HL-60/S4 (cell line): ENCODE results near the gene NEMF.
"Not testable (repeated sequence)": the region's sequence is repeated elsewhere in the genome, so short reads cannot be mapped to it uniquely, and the experiment has no call there.

ENCODE experiments used
- in situ Hi-C: fragments of 300-500 bp; cut with MboI; formaldehyde crosslinking; loops from 2 replicates; pipeline ENCODE4 v1.14.3; 2022; ENCODE audit warnings: low sequenced_read_pairs

Gene NEMF

GRCh38 chr14:49852301-49853157 is at the start of gene NEMF:
Gene NEMF, minus strand, starts transcription at chr14:49852788. Its CDS starts 35 bp downstream, at chr14:49852753.
- in situ Hi-C loops: loop anchor here (25.0 kb wide), 1 partner anchor 685 kb away; the partner anchor contains the start of gene MAP4K5

DNA sequence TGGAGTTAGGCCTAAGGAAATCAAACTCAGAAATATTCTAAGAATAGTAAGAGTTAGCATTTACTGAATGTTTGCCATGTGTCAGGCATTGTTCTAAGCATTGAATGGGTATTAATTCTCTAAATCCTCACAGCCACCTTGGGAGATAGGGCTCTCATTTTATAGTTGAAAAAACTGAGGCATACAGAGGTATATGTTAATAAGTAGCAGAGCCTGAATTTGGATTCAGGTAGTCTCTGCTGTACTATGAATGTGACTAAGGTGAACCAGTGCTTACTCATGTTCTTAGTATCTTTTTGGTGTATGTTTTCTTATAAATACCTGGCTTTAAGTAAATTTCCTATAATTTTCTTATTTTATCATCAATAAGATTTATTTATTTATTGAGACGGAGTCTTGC is 48.4 kb upstream of the NEMF start:
- in situ Hi-C loops: no loop called here

GRCh38 chr14:49898485-49898884 is 45.9 kb upstream of the NEMF start:
- in situ Hi-C loops: no loop called here

- in situ Hi-C loops: no loop called here
Observed at GRCh38 chr14:49897965-49898364, 45.4 kb upstream of the NEMF start.

- in situ Hi-C loops: no loop called here
Observed at GRCh38 chr14:49897414-49897813, 44.8 kb upstream of the NEMF start.

DNA sequence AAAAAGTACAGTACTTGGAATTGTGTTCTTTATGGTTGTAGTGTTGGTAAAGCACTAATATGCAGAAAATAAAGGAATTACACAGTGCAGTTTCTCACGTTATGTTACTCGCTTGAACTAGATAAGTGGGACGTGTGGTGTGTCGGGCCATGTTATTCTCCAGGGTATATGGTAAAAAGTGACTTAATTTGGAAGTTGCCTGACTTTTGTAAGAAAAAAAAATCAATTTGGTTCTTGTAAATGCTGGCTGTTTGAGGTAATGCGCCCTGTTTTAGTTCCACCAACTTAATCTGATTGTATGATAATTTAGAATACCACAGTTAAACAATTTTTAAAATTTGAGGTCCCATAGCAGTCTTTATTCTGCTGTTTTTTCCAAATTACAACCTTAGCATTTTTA is 44.4 kb upstream of the NEMF start:
- in situ Hi-C loops: no loop called here

DNA sequence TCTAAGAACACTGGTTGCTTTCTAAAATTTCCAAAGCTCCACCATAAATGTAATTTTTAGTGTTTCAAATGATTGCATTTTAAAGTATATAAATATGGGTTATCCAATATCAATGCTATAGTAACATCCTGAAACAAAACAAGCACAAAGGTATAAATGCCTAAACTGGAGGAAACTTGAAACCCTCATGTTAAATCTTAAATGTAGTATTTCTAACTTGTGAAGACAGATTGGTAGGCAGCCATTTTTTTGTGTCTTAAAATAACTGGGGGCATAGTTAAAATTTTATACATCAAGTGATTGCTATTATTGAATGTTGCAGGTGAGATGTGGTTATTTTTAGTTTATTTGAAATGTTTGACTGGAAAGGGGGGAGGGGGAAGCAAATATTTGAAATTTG is 43.7 kb upstream of the NEMF start:
- in situ Hi-C loops: not testable (repeated sequence)

DNA sequence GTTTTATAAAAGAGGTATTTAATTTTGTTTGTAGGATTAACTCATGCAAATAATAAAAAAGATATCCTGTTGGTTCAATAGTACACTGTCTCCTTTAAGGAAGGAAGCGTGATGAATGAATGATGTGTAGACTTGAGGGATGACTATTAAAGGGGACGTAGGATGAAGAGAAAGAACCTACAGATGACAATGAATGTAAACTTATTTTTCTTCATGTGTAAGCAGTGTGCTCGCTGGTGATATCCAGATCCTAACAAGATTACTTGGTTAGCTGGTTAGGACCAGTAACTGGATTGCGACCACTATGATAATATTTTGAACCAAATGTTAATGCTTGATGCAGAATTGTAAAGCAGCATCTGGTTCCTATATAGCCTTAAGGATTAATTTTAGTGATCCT is 42.9 kb upstream of the NEMF start:
- in situ Hi-C loops: no loop called here

- in situ Hi-C loops: not testable (repeated sequence)
Observed at GRCh38 chr14:49894214-49895107, 41.9 kb upstream of the NEMF start.

DNA sequence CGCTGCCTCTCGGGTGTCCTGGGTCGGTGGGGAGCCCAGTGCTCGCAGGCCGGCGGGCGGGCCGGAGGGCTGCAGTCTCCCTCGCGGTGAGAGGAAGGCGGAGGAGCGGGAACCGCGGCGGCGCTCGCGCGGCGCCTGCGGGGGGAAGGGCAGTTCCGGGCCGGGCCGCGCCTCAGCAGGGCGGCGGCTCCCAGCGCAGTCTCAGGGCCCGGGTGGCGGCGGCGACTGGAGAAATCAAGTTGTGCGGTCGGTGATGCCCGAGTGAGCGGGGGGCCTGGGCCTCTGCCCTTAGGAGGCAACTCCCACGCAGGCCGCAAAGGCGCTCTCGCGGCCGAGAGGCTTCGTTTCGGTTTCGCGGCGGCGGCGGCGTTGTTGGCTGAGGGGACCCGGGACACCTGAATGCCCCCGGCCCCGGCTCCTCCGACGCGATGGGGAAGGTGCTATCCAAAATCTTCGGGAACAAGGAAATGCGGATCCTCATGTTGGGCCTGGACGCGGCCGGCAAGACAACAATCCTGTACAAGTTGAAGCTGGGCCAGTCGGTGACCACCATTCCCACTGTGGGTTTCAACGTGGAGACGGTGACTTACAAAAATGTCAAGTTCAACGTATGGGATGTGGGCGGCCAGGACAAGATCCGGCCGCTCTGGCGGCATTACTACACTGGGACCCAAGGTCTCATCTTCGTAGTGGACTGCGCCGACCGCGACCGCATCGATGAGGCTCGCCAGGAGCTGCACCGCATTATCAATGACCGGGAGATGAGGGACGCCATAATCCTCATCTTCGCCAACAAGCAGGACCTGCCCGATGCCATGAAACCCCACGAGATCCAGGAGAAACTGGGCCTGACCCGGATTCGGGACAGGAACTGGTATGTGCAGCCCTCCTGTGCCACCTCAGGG is 41.0 kb upstream of the NEMF start:
- in situ Hi-C loops: no loop called here

- in situ Hi-C loops: no loop called here
Observed at GRCh38 chr14:49892636-49893308, 40.2 kb upstream of the NEMF start, which contains the start of gene ARF6. Gene ARF6, plus strand, starts transcription at chr14:49893082. Its CDS starts 655 bp downstream, at chr14:49893737.

DNA sequence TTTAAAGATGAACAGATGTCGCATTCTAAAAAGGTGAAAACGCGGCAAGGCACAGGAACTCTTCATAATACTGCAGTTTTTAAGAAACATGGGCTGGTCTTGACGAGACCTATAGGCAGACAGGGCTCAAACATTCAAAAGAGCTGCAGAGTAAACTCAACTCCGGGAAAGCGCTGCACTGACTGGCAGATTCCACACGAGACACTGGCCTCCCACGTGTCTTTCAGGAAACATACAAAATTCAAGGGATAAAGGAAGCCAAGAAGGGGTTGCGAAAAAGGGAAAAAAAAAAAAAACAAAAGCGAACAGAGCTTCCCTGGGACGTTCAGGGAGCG is 39.7 kb upstream of the NEMF start:
- in situ Hi-C loops: no loop called here

- in situ Hi-C loops: no loop called here
Observed at GRCh38 chr14:49888293-49888692, 35.7 kb upstream of the NEMF start.

GRCh38 chr14:49886523-49886922 is 33.9 kb upstream of the NEMF start:
- in situ Hi-C loops: no loop called here

DNA sequence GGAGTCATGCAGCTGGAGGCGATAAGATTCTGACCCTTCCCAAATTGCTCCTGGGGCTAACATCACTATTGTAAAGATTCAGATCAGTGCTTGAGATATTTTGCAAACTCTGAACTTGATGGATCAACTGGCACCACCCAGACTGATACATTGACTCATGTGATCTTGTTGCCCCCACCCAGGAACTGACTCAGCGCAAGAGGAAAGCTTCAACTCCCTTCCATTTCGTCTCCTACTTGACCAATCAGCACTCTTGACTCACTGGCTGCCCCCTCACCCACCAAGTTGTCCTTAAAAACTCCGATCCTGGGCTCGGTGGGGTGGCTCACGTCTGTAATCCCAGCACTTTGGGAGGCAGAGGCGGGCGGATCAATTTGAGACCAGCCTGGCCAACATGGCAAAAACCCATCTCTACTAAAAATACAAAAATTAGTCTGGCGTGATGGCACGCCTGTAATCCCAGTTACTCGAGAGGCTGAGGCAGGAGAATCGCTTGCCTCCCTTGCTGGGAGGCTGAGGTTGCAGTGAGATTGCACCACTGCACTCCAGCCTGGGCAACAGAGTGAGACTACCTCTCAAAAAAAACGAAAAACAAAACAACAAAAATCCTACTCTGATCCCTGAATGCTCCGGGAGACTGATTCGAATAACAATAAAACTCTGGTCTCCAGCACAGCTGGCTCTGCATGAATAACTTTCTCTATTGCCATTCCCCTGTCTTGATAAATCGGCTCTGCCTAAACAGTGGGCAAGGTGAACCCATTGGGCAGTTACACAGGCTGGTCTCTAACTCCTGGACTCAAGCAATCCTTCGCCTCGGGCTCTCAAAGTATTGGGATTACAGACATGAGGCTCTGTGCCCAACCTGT is 30.5 kb upstream of the NEMF start:
- in situ Hi-C loops: no loop called here

DNA sequence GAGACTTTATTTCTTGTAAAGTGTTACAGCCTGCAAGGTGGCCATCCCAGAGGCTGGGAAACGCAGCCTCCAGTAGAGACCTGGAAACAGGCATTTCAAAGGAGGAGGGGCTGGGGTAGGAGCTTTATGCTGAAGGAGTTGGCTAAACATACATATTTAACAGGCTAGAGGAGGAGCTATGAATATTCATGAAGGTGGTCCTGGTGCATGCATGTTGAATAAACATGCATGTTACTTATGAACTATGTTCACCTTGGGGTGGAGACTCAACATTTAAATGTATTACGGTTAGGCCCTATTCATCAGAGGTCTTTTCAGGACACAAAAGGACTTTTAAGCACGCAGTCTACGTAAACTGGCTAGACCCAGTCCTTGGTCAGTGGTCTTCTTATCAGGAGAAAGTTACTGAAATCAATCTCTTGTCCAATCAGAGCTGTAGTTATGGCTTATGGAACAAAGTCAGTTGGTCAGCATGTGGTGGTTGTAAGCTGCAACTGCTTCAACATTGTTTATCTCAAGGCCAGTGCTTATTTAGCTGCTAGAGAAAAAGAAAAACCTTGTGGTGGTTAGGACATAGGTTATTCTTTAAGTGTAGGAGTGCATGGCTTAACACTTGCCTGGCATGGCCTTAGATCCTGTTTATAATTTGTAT is 28.9 kb upstream of the NEMF start:
- in situ Hi-C loops: no loop called here

DNA sequence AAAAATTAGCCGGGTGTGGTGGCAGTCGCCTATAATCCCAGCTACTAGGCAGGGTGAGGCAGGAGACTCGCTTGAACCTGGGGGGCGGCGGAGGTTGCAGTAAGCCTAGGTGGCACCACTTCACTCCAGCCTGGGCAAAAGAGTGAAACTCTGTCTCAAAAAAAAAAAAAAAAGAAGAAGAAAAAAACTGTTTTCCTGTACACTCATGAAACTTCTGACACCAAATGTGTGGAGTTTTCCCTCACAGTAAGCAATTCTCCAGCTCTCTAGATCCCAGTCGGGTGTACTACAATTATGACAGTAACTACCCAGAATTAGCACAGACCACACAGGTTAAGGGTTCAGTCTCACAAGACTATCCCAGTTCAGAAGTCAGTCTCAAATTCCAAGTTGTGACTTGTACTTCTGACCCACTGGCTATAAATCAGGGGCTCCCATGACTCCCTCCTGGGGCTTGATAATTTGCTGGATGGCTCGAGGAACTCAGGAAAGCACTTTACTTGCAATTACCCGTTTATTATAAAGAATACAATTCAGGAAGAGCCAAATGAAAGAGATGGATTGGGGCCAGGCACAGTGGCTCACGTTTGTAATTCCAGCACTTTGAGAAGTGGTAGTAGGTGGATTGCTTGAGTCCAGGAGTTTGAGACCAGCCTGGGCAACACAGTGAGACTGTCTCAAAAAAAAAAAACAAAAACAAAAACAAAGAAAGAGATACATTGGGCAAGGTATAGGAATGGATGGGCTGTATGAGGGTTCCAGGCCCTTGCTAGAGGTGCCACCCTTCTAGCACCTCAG is 27.9 kb upstream of the NEMF start:
- in situ Hi-C loops: no loop called here

DNA sequence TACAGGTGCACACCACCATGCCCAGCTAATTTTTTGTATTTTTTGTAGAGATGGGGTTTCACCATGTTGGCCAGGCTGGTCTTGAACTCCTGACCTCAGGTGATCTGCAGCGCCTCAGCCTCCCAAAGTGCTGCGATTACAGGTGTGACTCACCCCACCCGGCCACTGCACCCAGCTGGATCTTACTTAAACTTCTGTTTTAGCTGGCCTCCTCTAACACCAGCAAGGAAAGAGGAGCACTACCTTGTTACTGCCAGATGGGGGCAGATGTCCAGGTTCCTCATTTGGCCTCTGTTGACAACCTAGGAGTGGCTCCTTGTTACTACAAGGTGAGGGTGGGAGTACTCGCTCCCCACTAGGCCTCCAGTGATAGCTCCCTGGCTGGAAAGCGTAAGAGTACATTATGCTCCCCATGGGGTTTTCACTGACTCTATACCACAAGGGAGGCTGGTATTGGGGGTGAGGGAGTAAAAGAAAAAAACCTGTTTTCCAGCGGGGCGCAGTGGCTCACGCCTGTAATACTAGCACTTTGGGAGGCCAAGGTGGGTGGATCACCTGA is 27.1 kb upstream of the NEMF start:
- in situ Hi-C loops: no loop called here
